ENCODE results near the gene PSMD4.

PSMD4 gene

DNA sequence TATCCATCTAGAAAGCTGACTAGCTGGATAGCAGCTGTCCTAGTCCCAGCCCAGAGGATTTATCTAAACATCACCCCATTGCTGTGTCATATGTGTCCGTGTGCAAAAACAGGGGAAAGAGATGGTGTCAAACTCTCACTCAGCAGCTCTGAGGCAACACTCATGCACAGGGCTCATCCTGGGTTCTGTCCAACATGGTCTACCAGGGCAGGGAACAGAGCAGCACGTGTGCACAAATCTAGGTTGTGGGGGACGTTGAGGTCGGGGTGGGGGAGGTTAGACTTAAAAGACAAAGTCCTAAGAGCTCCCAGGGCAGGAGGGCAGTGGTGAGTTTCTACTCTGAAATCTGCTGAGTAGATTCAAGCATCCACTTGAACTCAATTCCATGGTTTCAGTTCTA, 56.5 kb downstream of the PSMD4 start:
- no peak for DNase-seq

DNA sequence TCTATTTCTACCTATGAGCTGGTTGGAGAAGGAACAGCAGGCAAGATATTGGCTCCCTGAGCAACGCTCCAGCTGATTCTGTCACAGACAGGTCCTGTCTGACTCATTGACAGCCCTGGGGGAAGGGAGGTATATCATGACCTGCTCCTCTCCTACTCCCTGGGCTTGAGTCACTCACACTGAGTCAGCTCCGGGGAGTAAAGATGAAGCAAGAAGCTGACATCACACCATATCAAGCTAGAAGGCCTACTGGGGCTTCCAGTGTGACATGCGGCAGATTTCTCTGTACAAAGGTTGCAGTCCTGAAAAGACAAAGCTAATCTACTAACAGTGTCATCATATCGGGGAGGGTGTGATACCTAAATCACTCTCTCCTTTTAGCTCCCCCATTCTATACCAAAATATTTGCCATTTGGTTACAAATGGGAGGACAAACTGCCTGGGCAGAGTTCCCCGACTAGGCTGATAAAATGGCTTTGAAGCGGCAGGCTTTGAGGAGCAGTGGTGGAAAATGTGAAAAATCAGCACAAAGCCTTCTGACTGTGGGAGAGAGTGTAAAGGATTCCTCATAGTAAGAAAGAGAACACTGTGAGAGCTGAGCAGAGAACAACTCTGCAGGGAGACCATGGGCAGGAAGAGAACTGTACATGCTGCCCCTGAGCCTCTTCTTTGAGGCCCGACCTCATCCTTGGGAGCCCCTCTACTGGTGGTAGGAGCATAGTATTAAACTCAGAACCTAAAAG, 57.2 kb downstream of the PSMD4 start:
- DNase-seq = peak; percentile 99

DNA sequence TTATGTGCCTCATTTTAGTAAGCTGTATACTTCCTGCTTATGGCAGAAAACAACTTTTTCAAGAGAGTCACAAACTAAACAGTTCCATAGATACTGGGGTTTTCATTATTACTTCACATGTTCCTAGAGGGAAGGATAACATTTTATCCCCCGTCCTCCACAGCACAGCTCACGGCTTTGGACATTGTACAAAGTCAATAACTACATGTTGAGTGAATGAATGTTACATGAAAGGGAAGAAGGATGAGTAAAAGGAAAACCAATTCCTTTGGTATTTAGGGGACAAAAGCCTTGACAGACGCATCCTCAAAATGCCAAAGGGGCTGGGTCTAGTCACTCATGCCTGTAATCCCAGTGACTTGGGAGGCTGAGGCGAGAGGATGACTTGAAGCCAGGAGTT, 57.9 kb downstream of the PSMD4 start:
- no peak for DNase-seq

GRCh38 chr1:151312826-151313225, 58.3 kb downstream of the PSMD4 start:
- DNase-seq = no peak

DNA sequence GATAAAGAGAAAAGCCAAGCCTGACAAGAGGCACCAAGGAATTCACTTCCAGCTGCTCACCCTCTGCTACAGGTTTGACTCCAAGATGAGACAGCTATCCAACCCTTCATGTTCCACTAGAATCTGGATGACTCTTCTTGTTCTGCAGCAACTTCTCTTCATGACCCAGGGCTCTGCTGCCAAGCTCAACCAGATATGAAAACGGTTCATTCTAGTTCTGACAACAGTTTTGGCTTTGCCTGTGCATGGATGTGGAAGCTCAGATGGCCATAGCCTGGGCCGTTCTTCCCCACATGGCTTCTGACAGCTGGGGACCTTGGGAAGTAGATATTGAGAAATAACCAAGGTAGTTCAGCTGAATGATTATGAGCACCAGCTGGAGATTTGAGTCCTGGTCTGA, 59.0 kb downstream of the PSMD4 start:
- no peak for DNase-seq

DNA sequence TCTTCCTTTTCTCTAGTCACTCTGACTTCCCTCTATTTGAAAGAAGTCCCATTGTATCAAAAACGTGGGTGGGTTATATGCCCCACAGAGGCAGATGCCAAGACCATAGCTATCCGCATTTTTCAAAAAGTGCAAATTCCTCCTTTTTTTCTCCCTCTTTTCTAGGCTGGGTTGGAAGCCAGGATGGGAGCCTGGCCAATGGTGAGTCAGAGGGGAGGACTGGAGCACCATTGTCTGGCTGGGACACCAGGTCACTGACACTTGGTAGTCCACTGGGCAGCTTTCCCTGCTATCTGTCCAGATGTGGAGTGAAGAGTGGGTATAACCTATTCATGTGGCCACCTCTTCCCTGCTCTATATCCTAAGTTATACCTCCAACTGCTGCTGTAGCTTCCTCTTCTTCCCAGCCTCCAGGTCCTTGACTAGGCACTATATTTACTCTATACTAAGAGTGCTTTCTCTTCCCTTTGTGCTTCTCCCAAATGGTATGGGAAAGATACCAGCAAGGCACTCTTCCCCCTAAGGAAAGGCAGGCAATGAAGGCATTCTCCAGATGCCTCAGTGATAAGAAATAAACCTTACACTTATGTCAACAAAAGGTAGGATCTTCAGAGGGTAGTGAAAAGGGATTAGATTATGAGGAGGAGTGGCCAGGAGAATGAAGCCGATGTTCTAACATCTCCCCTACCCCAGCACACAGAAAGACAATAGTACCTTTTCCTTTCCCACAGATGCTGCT, 59.8 kb downstream of the PSMD4 start:
- DNase-seq = peak; percentile 73

DNA sequence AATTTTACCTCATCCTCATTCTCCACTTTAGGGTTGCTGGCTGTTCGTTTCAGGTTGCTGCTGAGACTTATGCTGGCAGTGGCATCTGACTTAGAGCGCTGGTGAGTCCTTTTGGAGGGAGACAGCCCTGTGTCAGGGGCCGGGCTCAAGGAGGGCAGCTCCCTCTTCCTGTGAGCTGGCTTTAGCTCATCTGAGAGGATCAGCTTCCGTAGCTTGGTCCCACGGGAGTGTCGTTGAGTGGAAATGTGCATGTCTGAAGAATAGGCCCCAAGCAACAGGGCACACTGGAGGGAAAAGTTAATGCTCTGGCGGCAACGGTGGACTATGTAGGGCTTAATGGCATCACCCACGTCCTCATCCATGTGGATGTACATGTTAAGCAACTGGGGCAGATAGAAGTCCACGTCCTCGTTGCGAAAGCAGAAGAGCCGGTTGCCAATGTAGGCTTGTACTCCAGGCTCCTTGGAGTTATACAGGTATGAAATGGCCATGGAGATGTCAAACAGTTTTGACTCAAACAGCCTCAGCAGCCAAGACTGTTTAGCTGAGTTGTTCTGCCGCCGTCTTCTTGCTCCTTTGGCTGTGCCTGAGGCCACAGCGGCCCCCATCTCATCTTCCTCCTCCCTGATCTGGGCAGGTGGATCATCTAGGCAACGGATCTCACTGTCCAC, 61.2 kb downstream of the PSMD4 start:
- DNase-seq = no peak

All from islet precursor cell (in vitro differentiated cells).